Measurements from ENCODE around the gene PIBF1. TPM values are rescaled to one million over a fixed set of nuclear protein-coding genes. Genes with fewer than 3 reads are reported as not detected.

PIBF1 gene
- total and polyA plus RNA-seq, 4 donors = 1.5 to 29.4 (median 18.0) TPM

Other genes starting within 250 kb of the PIBF1 start
- 1 to 10 TPM; 7.4 to 9.4 TPM for gene MZT1, start 54.5 kb upstream of the PIBF1 start, total RNA-seq
- 10 to 100 TPM; 10.3 to 15.5 TPM for gene MZT1, start 54.5 kb upstream of the PIBF1 start, polyA plus RNA-seq
- gene BORA, start 54.2 kb upstream of the PIBF1 start, total RNA-seq = 1 to 10 TPM; 1.5 to 2.6 TPM
- gene BORA, start 54.2 kb upstream of the PIBF1 start, polyA plus RNA-seq = 1 to 10 TPM; 1.5 to 6.9 TPM
- 10 to 100 TPM; 26.0 to 27.8 TPM for gene DIS3, start 233 bp upstream of the PIBF1 start, total RNA-seq
- gene DIS3, start 233 bp upstream of the PIBF1 start, polyA plus RNA-seq = 10 to 100 TPM in 1 of 2 donors, 1 to 10 TPM in 1; 6.5 to 13.6 TPM